NOMO-1 treated with DMSO at 0.1 percent for 48 hours (cell line): ENCODE data around the gene STPG3.

Experiments used
- DNase-seq: peaks from one replicate; lab custom pipeline; 2025; ENCODE audit not compliant: unreplicated experiment; lab: John Stamatoyannopoulos, UW

Gene STPG3

GRCh38 chr9:137299938-137300337, 48.9 kb downstream of the STPG3 start:
- DNase-seq = no peak

- DNase-seq = no peak
Measured at GRCh38 chr9:137300567-137301080, 49.5 kb downstream of the STPG3 start.

- peak; percentile 40 for DNase-seq
Measured at GRCh38 chr9:137301081-137301947, 50.2 kb downstream of the STPG3 start.

- DNase-seq = peak; percentile 86
Measured at GRCh38 chr9:137302118-137302448, 51.0 kb downstream of the STPG3 start, which contains the start of gene NRARP. NRARP (minus strand) TSS chr9:137302271; CDS start chr9:137301928, 343 bp downstream.

DNA sequence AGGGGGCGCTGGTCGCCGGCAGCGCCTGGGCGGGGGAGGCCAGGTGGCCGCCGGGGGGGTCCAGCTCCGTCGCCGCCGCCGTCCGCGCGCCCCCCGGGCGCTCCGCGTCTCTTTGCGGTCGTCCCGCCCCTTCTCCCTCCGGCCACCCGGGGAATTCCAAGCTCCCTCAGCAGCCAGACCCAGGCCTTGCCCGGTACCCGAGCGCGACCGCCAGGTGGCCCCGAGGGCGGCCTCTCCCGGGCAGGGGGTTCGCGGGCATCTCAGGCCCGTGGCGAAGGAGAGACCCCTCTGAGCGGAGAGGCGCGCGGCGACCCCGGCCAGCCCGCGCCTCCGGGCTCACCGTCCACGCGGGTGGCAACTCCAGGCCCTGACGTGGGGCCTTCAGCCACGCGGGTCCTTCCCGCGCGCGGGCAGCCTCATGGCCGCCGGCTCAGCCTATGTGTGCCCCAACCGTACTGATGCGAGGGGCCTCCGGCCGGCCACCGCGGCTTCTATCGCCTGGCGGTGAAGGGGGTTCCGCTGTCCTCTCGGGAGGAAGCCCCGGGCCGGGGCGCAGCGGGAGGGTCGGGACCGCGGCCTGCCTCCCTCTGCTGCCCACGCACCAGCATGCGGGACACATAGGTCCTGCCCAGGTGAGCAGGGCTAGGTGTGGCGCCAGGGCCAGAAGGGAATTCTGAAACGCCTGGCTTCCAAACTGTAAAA, 51.5 kb downstream of the STPG3 start:
- DNase-seq = peak; percentile 72
